HepG2 (cell line): ENCODE measurements around the gene ITPRIP. TPM values are rescaled to one million over a fixed set of nuclear protein-coding genes. Genes with fewer than 3 reads are reported as not detected.

ENCODE experiments used
- CENPX ChIP-seq: sonication (generic); formaldehyde crosslinking; IDR thresholded peaks from 2 replicates; pipeline ENCODE4 v1.9.0; 2021; ENCODE audit warnings: mild to moderate bottlenecking, missing genetic modification reagents, moderate library complexity
- JDP2 ChIP-seq: sonication (generic); formaldehyde crosslinking; IDR thresholded peaks from 2 replicates; pipeline ENCODE4 v1.8.1; 2022; ENCODE audit warnings: missing genetic modification reagents, borderline replicate concordance
- SP1 ChIP-seq, 2 experiments: fragments of 450-650 bp in 1 of 2; sonication (generic) in 1 of 2; formaldehyde crosslinking in 1 of 2; IDR thresholded peaks; 2 replicates each; pipeline versions ENCODE4 v1.4.0 to v1.6.1; 2016 to 2020; ENCODE audit warnings: missing genetic modification reagents in 1 of 2
- TBL1XR1 ChIP-seq: fragments of 150-350 bp; IDR thresholded peaks from 2 replicates; pipeline ENCODE4 v1.6.1; 2014; ENCODE audit warnings: borderline replicate concordance, low read length; ENCODE audit not compliant: partially characterized antibody
- THAP11 ChIP-seq: IDR thresholded peaks from 2 replicates; pipeline ENCODE4 v1.6.1; 2016; ENCODE audit warnings: missing biosample characterization, missing genetic modification reagents
- U2AF1 ChIP-seq: fragments of 200-400 bp; formaldehyde crosslinking; optimal IDR thresholded peaks from 2 replicates; pipeline ENCODE3; 2017; ENCODE audit warnings: mild to moderate bottlenecking, low read depth, low read length
- ZNF552 ChIP-seq: sonication (generic); formaldehyde crosslinking; IDR thresholded peaks from 2 replicates; pipeline ENCODE4 v1.9.0; 2022; ENCODE audit warnings: missing genetic modification reagents, mild to moderate bottlenecking, borderline replicate concordance
- ZNF589 ChIP-seq: sonication (generic); formaldehyde crosslinking; conservative IDR thresholded peaks from 2 replicates; pipeline ENCODE4 v1.8.0; 2022; ENCODE audit warnings: mild to moderate bottlenecking, moderate library complexity, missing genetic modification reagents
- ZNF7 ChIP-seq: IDR thresholded peaks from 2 replicates; pipeline ENCODE4 v1.6.1; 2016; ENCODE audit warnings: missing biosample characterization, missing genetic modification reagents
- ZNF75D ChIP-seq: sonication (generic); formaldehyde crosslinking; IDR thresholded peaks from 2 replicates; pipeline ENCODE4 v1.8.1; 2023; ENCODE audit warnings: missing genetic modification reagents, mild to moderate bottlenecking, borderline replicate concordance
- polyA plus RNA-seq, 8 experiments: library from polyadenylated mRNA; depleted of rRNA in 3 of 8; stranded (reverse) in 7 of 8; unstranded in 1 of 8; fragments of >200 nt; fragmentation: Illumina TruSeq in 4 of 8; extraction: Trizol in 4 of 8; gene quantifications; 2 replicates each; pipeline versions ENCODE4 v1.2.1 to v1.2.3, GENCODE V29; 2011 to 2016; ENCODE audit warnings: low read depth in 4 of 8, missing spikeins in 1 of 8, mixed read lengths in 1 of 8; ENCODE audit not compliant: insufficient read depth in 1 of 8
- total RNA-seq, 5 experiments: library from RNA; depleted of rRNA; stranded (reverse); fragments of >200 nt; fragmentation: Illumina TruSeq; extraction: Trizol; gene quantifications; 2 replicates each; pipeline ENCODE4 v1.2.3, GENCODE V29; 2016; ENCODE audit warnings: low read depth in 1 of 5
- TF ChIP-seq, protein P1 (sequence below): sonication (generic); formaldehyde crosslinking; IDR thresholded peaks from 2 replicates; pipeline ENCODE4 v1.4.0; 2020; ENCODE audit warnings: missing genetic modification reagents
- TF ChIP-seq, protein P2 (sequence below): IDR thresholded peaks from 2 replicates; pipeline ENCODE4 v1.6.1; 2016; ENCODE audit warnings: control low read depth
- TF ChIP-seq, protein P3 (sequence below): sonication (generic); formaldehyde crosslinking; IDR thresholded peaks from 2 replicates; pipeline ENCODE4 v1.5.0; 2020; ENCODE audit warnings: mild to moderate bottlenecking, missing genetic modification reagents
- TF ChIP-seq, protein P4 (sequence below): sonication (generic); formaldehyde crosslinking; IDR thresholded peaks from 2 replicates; pipeline ENCODE4 v1.5.1; 2020; ENCODE audit warnings: missing genetic modification reagents, mild to moderate bottlenecking, borderline replicate concordance

ITPRIP gene
- total and polyA plus RNA-seq, 2 of the 13 experiments (the other 11 are each of a cell fraction or from before 2014, with no cell fraction given), result 1.00 to 2.8 TPM

DNA sequence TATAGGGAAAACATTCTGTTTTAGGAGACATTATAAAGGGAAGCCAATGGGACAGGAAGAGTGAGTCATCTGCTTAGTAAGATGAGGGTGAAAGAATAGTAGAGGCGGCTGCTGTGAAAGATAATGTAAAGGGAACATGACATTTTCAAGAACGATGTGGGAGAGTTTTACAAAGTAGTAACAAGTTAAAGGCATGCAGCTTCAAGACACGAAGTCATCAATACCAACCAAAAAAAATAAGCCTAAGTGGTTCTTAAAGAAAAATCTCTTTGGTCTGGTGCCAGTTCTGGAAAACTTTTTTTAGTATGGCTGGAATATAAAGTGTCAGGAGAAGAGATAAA is 77.5 kb downstream of the ITPRIP start (continued):
- TF ChIP-seq TBL1XR1, result no peak
- TF ChIP-seq, protein P1, sequence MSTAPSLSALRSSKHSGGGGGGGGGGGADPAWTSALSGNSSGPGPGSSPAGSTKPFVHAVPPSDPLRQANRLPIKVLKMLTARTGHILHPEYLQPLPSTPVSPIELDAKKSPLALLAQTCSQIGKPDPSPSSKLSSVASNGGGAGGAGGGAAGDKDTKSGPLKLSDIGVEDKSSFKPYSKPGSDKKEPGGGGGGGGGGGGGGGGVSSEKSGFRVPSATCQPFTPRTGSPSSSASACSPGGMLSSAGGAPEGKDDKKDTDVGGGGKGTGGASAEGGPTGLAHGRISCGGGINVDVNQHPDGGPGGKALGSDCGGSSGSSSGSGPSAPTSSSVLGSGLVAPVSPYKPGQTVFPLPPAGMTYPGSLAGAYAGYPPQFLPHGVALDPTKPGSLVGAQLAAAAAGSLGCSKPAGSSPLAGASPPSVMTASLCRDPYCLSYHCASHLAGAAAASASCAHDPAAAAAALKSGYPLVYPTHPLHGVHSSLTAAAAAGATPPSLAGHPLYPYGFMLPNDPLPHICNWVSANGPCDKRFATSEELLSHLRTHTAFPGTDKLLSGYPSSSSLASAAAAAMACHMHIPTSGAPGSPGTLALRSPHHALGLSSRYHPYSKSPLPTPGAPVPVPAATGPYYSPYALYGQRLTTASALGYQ, result no peak
- TF ChIP-seq, protein P2, sequence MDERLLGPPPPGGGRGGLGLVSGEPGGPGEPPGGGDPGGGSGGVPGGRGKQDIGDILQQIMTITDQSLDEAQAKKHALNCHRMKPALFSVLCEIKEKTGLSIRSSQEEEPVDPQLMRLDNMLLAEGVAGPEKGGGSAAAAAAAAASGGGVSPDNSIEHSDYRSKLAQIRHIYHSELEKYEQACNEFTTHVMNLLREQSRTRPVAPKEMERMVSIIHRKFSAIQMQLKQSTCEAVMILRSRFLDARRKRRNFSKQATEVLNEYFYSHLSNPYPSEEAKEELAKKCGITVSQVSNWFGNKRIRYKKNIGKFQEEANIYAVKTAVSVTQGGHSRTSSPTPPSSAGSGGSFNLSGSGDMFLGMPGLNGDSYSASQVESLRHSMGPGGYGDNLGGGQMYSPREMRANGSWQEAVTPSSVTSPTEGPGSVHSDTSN (CRISPR knock-in tag), result no peak
- no peak for TF ChIP-seq ZNF589 (CRISPR knock-in tag)
- TF ChIP-seq CENPX (CRISPR knock-in tag), result no peak
- no peak for TF ChIP-seq ZNF75D
- TF ChIP-seq SP1 (IDR thresholded peaks at IDR 0.05), result no peak
- no peak for TF ChIP-seq SP1 (CRISPR knock-in tag; IDR thresholded peaks at IDR 0.05)
- TF ChIP-seq, protein P3, sequence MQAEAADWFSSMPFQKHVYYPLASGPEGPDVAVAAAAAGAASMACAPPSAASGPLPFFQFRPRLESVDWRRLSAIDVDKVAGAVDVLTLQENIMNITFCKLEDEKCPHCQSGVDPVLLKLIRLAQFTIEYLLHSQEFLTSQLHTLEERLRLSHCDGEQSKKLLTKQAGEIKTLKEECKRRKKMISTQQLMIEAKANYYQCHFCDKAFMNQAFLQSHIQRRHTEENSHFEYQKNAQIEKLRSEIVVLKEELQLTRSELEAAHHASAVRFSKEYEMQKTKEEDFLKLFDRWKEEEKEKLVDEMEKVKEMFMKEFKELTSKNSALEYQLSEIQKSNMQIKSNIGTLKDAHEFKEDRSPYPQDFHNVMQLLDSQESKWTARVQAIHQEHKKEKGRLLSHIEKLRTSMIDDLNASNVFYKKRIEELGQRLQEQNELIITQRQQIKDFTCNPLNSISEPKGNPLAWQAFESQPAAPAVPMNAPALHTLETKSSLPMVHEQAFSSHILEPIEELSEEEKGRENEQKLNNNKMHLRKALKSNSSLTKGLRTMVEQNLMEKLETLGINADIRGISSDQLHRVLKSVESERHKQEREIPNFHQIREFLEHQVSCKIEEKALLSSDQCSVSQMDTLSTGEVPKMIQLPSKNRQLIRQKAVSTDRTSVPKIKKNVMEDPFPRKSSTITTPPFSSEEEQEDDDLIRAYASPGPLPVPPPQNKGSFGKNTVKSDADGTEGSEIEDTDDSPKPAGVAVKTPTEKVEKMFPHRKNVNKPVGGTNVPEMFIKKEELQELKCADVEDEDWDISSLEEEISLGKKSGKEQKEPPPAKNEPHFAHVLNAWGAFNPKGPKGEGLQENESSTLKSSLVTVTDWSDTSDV (CRISPR knock-in tag), result no peak
- TF ChIP-seq, protein P4, sequence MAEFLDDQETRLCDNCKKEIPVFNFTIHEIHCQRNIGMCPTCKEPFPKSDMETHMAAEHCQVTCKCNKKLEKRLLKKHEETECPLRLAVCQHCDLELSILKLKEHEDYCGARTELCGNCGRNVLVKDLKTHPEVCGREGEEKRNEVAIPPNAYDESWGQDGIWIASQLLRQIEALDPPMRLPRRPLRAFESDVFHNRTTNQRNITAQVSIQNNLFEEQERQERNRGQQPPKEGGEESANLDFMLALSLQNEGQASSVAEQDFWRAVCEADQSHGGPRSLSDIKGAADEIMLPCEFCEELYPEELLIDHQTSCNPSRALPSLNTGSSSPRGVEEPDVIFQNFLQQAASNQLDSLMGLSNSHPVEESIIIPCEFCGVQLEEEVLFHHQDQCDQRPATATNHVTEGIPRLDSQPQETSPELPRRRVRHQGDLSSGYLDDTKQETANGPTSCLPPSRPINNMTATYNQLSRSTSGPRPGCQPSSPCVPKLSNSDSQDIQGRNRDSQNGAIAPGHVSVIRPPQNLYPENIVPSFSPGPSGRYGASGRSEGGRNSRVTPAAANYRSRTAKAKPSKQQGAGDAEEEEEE (CRISPR knock-in tag), result no peak
- TF ChIP-seq U2AF1, result no peak
- no peak for TF ChIP-seq ZNF7 (CRISPR knock-in tag)
- no peak for TF ChIP-seq JDP2 (CRISPR knock-in tag)
- TF ChIP-seq THAP11 (CRISPR knock-in tag), result no peak
- no peak for TF ChIP-seq ZNF552 (CRISPR knock-in tag)
